Epithelial cell of proximal tubule (primary cell): ENCODE results near the gene PLEKHG3. TPM values are rescaled to one million over a fixed set of nuclear protein-coding genes. Genes with fewer than 3 reads are reported as not detected.

ENCODE experiments used
- DNase-seq: peaks from one replicate; pipeline ENCODE4 v3.0.0-alpha.2; 2011; ENCODE audit warnings: low read depth
- H3K4me3 ChIP-seq: 2 replicates; pipeline ENCODE4 v1.5.1; 2011; ENCODE audit warnings: low read depth, mild to moderate bottlenecking, low read length
- CTCF ChIP-seq: conservative IDR thresholded peaks from 2 replicates; pipeline ENCODE4 v1.5.1; 2012; ENCODE audit warnings: low read depth, mild to moderate bottlenecking, low read length
- total RNA-seq: library from RNA; depleted of rRNA; stranded (reverse); fragments of >200 nt; gene quantifications from 2 replicates; pipeline ENCODE4 v1.2.3, GENCODE V29; 2015

Gene PLEKHG3
- total RNA-seq, 1 donor from 2014 or later = 48.1 TPM

- no peak for DNase-seq
- no peak overlapping the region for H3K4me3 ChIP-seq
- no peak for TF ChIP-seq CTCF
Measured at GRCh38 chr14:64680714-64681065, 23.5 kb upstream of the PLEKHG3 start.

- peak; percentile 54 for DNase-seq
- H3K4me3 ChIP-seq = no peak overlapping the region
- no peak for TF ChIP-seq CTCF
Measured at GRCh38 chr14:64681796-64682710, 22.2 kb upstream of the PLEKHG3 start.

DNA sequence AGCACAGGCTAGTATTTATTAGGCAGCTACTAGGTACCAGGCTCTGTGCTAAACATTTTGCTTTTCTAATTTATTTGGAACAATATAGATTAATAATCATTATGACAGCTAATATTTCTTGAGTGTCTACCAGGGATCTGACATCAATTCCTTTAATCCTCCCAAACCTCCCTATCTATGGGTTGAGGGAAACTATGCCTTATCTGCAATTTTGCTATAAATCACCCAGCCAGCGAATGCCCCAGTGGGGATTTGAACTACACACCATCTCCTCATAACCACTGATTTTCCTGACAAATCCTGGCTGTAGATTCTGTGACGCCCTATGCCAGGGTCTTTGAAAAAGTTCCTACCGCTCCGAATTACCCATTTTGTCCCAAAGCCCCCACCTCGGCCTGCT, 21.4 kb upstream of the PLEKHG3 start:
- no peak for DNase-seq
- TF ChIP-seq CTCF = no peak
- H3K4me3 ChIP-seq = no peak overlapping the region

GRCh38 chr14:64683264-64683663, 21.0 kb upstream of the PLEKHG3 start:
- H3K4me3 ChIP-seq = no peak overlapping the region
- TF ChIP-seq CTCF = no peak
- DNase-seq = no peak

GRCh38 chr14:64684091-64684490, 20.1 kb upstream of the PLEKHG3 start:
- TF ChIP-seq CTCF = no peak
- DNase-seq = no peak
- no peak overlapping the region for H3K4me3 ChIP-seq

DNA sequence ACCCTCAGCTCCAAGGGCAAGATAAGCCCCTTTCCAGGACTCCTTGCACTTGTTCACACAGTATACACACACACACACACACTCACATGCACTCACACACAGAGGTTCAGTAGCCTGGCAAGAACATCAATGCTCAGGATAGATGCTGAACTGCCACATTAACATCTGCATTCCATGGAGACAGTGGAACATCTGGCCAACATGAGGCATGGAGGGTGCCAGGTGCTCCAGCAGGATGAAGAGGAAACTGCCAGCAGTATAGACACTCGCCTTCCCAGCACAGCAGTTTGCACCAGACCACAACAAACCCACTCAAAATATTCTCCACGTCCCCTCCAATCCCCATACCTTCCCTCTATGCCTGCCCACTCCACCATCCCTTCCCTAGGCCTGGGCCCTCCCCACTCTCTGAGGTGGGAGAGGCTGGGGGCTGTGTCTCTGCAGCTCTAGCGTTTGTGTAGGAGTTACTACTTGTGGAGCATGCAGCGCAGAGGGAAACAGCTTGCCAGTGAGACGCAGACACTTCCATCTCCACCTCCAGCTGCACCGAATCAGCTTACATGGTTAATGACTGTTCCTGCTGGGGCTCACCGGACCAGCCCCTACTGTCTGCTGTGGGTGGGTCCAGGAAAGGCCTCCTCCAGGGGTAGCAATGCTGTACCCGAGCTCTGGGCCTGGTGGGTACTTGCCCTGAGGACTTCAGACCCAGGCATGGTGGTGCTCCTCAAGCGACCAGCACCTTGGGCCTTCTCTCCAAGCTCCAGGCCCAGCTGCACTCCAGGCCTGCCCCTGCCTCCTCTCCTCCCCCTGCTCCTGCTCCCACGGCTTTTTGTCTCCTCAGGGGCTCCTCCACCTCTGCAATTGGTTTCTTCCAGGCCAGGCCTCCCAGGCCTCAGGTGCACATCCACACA, 18.6 kb upstream of the PLEKHG3 start:
- DNase-seq = no peak
- TF ChIP-seq CTCF = no peak

More for the DNA sequence above, 18.6 kb upstream of the PLEKHG3 start:
- no peak overlapping the region for H3K4me3 ChIP-seq
